Measurements from ENCODE around the gene RFPL1.

GRCh38 chr22:29473001-29473400 lies 34.6 kb downstream of the RFPL1 start:
- TF ChIP-seq SIN3A (IDR thresholded peaks at IDR 0.05; ENCODE audit: borderline replicate concordance, insufficient read depth, low read length) (no peak), POLR2AphosphoS5 (IDR thresholded peaks at IDR 0.05; ENCODE audit: low read depth, low read length) (no peak)

All from PFSK-1 (cell line).